GM12878 (cell line): ENCODE results near the gene LARP4B. TPM values are rescaled to one million over a fixed set of nuclear protein-coding genes. Genes with fewer than 3 reads are reported as not detected.

Source experiments
- ATAC-seq: fragments of 200-7000 bp; cut with Tn5 transposase; 3 replicates; pipeline ENCODE4 v1.9.1; 2020; ENCODE audit warnings: mild to moderate bottlenecking, moderate library complexity
- BruUV-seq: library from RNA; stranded (reverse); fragments of 400-500 nt; replicated peaks from 2 replicates; lab custom pipeline; 2021; lab: Mats Ljungman, UMichigan
- CTCF ChIA-PET: fragments of 300-600 bp; sonication (Branson Sonifier 250); formaldehyde crosslinking; extraction: SDS; loops from one replicate; lab custom pipeline; 2021; ENCODE audit warnings: inconsistent platforms; lab: Yijun Ruan, JAX
- POLR2A ChIA-PET: fragments of 350-600 bp; formaldehyde crosslinking; extraction: SDS; loops from one replicate; lab custom pipeline; 2021; ENCODE audit warnings: inconsistent platforms; lab: Charles Lee
- RAD21 ChIA-PET: fragments of 300-600 bp; sonication (Branson Sonifier 250); formaldehyde crosslinking; loops from one replicate; lab custom pipeline; 2023; ENCODE audit warnings: antibody characterized with exemption; ENCODE audit not compliant: unreplicated experiment; lab: Charles Lee
- SMC1A ChIA-PET: fragments of 300-600 bp; sonication (Branson Sonifier 250); formaldehyde crosslinking; loops from one replicate; lab custom pipeline; 2023; ENCODE audit not compliant: unreplicated experiment, uncharacterized antibody; lab: Charles Lee
- DNase-seq: peaks from one replicate; pipeline ENCODE4 v3.0.0-alpha.2; 2011; ENCODE audit warnings: low read depth, low spot score
- FAIRE-seq: peaks from 3 replicates; lab custom pipeline; 2011; peaks lifted over from hg19 to GRCh38; lab: Jason Lieb, UNC
- H2AFZ ChIP-seq: 2 replicates; pipeline ENCODE4 v1.6.0; 2011; ENCODE audit warnings: low read depth, low read length, control low read depth; ENCODE audit not compliant: control insufficient read depth
- H3K27ac ChIP-seq: 2 replicates; pipeline ENCODE4 v1.5.1; 2011; ENCODE audit warnings: control low read depth; ENCODE audit not compliant: control insufficient read depth, insufficient read depth
- H3K27me3 ChIP-seq, 2 experiments: replicated peaks in 1 of 2; 2 replicates each; pipeline versions ENCODE4 v1.6.0 to v1.6.1; 2011; ENCODE audit warnings: low read length in 1 of 2; ENCODE audit not compliant: control insufficient read depth in 2 of 2, insufficient read depth in 2 of 2
- H3K36me3 ChIP-seq, 2 experiments: 2 replicates each; pipeline ENCODE4 v1.5.1; 2011; ENCODE audit warnings: low read length in 1 of 2; ENCODE audit not compliant: control insufficient read depth in 2 of 2, insufficient read depth in 2 of 2
- H3K4me1 ChIP-seq: 2 replicates; pipeline ENCODE4 v1.6.1; 2011; ENCODE audit warnings: mild to moderate bottlenecking, low read length, moderate library complexity, mixed read lengths; ENCODE audit not compliant: control insufficient read depth, insufficient read depth
- H3K4me2 ChIP-seq: 2 replicates; pipeline ENCODE4 v1.6.0; 2011; ENCODE audit warnings: control low read depth; ENCODE audit not compliant: control insufficient read depth, insufficient read depth
- H3K4me3 ChIP-seq: fragments of 200-600 bp; sonication (generic); 2 replicates; pipeline ENCODE4 v1.5.1; 2016
- H3K79me2 ChIP-seq: 2 replicates; pipeline ENCODE4 v1.6.0; 2011; ENCODE audit warnings: low read length; ENCODE audit not compliant: control insufficient read depth, insufficient read depth
- H3K9ac ChIP-seq: 2 replicates; pipeline ENCODE4 v1.8.0; 2011; ENCODE audit warnings: low read length, control low read depth, mixed read lengths; ENCODE audit not compliant: control insufficient read depth, insufficient read depth
- H3K9me3 ChIP-seq: replicated peaks from 3 replicates; pipeline ENCODE4 v1.5.1; 2011; ENCODE audit warnings: mild to moderate bottlenecking, low read length; ENCODE audit not compliant: control insufficient read depth, insufficient read depth
- H4K20me1 ChIP-seq: 2 replicates; pipeline ENCODE4 v1.6.0; 2011; ENCODE audit not compliant: control insufficient read depth, insufficient read depth
- ASH2L ChIP-seq: fragments of 300-600, 200-600 bp; sonication (generic); IDR thresholded peaks from 2 replicates; pipeline ENCODE4 v1.6.1; 2017; ENCODE audit warnings: low read depth, mild to moderate bottlenecking, borderline replicate concordance
- EGR1 ChIP-seq, 2 experiments: IDR thresholded peaks; 1 replicate in 1 of 2; 2 replicates in 1 of 2; pipeline ENCODE4 v1.6.1; 2011 to 2012; ENCODE audit warnings: low read depth in 2 of 2, low read length in 2 of 2, borderline replicate concordance in 1 of 2, mild to moderate bottlenecking in 1 of 2, moderate library complexity in 1 of 2
- FOXK2 ChIP-seq: fragments of 450-650 bp; IDR thresholded peaks from 2 replicates; pipeline ENCODE4 v1.6.1; 2017; ENCODE audit warnings: mild to moderate bottlenecking, moderate library complexity
- IKZF2 ChIP-seq, 2 experiments: fragments of 450-650 bp; IDR thresholded peaks; 2 replicates each; pipeline ENCODE4 v1.6.1; 2017; ENCODE audit warnings: mild to moderate bottlenecking in 2 of 2, moderate library complexity in 2 of 2
- KAT2A ChIP-seq: conservative IDR thresholded peaks from 2 replicates; pipeline ENCODE4 v1.6.1; 2011; ENCODE audit warnings: low read depth, low read length; ENCODE audit not compliant: control insufficient read depth
- POLR2AphosphoS5 ChIP-seq: IDR thresholded peaks from 2 replicates; pipeline ENCODE4 v1.6.1; 2011; ENCODE audit warnings: mild to moderate bottlenecking, low read length, inconsistent platforms
- SIX5 ChIP-seq: IDR thresholded peaks from 2 replicates; pipeline ENCODE4 v1.6.1; 2011; ENCODE audit warnings: mild to moderate bottlenecking, low read depth, low read length, moderate library complexity; ENCODE audit not compliant: severe bottlenecking
- SRF ChIP-seq, 2 experiments: IDR thresholded peaks; 2 replicates each; pipeline ENCODE4 v1.6.1; 2011; ENCODE audit warnings: low read depth in 2 of 2, low read length in 2 of 2, mild to moderate bottlenecking in 1 of 2, moderate library complexity in 1 of 2
- TCF12 ChIP-seq: IDR thresholded peaks from 2 replicates; pipeline ENCODE4 v1.6.1; 2011; ENCODE audit warnings: low read depth, mild to moderate bottlenecking, low read length
- ZNF24 ChIP-seq: fragments of 450-650 bp; IDR thresholded peaks from 2 replicates; pipeline ENCODE4 v1.6.1; 2017; ENCODE audit warnings: antibody characterized with exemption, mild to moderate bottlenecking
- ZNF384 ChIP-seq: IDR thresholded peaks from 2 replicates; pipeline ENCODE4 v1.6.1; 2012; ENCODE audit warnings: low read depth, mild to moderate bottlenecking, low read length, improper control_type of control experiment, borderline replicate concordance
- ZNF622 ChIP-seq: fragments of 450-650 bp; IDR thresholded peaks from 2 replicates; pipeline ENCODE4 v1.6.1; 2017; ENCODE audit warnings: mild to moderate bottlenecking, inconsistent platforms
- ZSCAN29 ChIP-seq: fragments of 450-650 bp; IDR thresholded peaks from 2 replicates; pipeline ENCODE4 v1.6.1; 2017; ENCODE audit warnings: mild to moderate bottlenecking, moderate library complexity
- WGBS: methylation state at CpG from one replicate; pipeline ENCODE4 v1.1.6; 2016; ENCODE audit warnings: low lambda C conversion rate; ENCODE audit not compliant: insufficient replicate concordance, insufficient coverage; ENCODE audit errors: missing lambda C conversion rate; 5-methylcytosine and 5-hydroxymethylcytosine counted together
- in situ Hi-C: fragments of 300-500 bp; cut with MboI; formaldehyde crosslinking; loops from 9 replicates; pipeline ENCODE4 v1.14.3; 2018; ENCODE audit warnings: mixed read lengths
- intact Hi-C: fragments of 100-400 bp; cut with micrococcal nuclease; formaldehyde crosslinking; loops from one replicate; pipeline ENCODE4 v1.14.2; 2022; ENCODE audit not compliant: unreplicated experiment
- polyA plus RNA-seq, 11 experiments: library from polyadenylated mRNA; depleted of rRNA in 4 of 11; unstranded in 6 of 11; stranded (reverse) in 5 of 11; fragments of >200 nt; fragmentation: Nextera tagmentation in 4 of 11; fragmentation: Illumina TruSeq in 1 of 11; extraction: Ambion mirVana in 4 of 11; extraction: Trizol in 1 of 11; gene quantifications; 1 replicate in 1 of 11; 2 replicates in 10 of 11; pipeline versions ENCODE4 v1.2.1 to v1.2.3, GENCODE V29; 2011 to 2016; ENCODE audit warnings: inconsistent platforms in 2 of 11, missing spikeins in 2 of 11, low read depth in 1 of 11
- total RNA-seq, 4 experiments: library from RNA; depleted of rRNA in 3 of 4; stranded (reverse); fragments of >200 nt in 3 of 4; fragmentation: Illumina TruSeq in 1 of 4; extraction: Trizol in 1 of 4; gene quantifications; 2 replicates each; pipeline versions ENCODE4 v1.2.1 to v1.2.3, GENCODE V29; 2013 to 2021
- TF ChIP-seq, protein P1 (sequence below): IDR thresholded peaks from 2 replicates; pipeline ENCODE4 v1.6.1; 2011; ENCODE audit warnings: mild to moderate bottlenecking, low read depth, low read length, moderate library complexity; ENCODE audit not compliant: insufficient replicate concordance
- TF ChIP-seq, protein P2 (sequence below): IDR thresholded peaks from 2 replicates; pipeline ENCODE4 v1.6.1; 2012; ENCODE audit warnings: improper control_type of control experiment, low read depth, low read length; ENCODE audit not compliant: insufficient replicate concordance
- TF ChIP-seq, protein P3 (sequence below): IDR thresholded peaks from 2 replicates; pipeline ENCODE4 v1.6.1; 2011; ENCODE audit warnings: low read depth, low read length, improper control_type of control experiment, borderline replicate concordance

LARP4B gene
- total and polyA plus RNA-seq, 10 of the 15 experiments (the other 5 are each of a cell fraction or from before 2014, with no cell fraction given), result 10.5 to 119 (median 39.4) TPM

DNA sequence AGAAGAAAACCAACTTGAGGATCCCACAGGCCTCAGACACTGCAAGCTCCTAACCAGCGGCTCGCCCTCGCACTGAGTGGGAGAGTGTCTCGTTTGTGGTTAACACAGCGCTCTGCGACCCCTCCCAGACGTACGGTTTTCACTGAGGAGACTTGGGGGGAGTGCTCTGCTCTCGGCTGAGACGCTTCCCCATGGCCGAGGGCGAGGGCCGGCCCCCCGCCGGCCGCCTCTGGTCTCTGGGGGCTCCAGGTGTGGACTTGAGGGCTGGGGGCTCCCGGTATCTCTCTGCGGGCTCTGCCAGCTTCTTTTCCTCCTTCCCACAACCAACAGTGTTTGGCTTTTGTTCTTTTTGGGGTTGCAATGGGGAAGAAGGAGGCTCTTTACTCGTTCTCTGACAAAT lies 118.7 kb downstream of the LARP4B start:
- no peaks in the 10 kb centered on the region for H4K20me1 ChIP-seq
- no peak overlapping the region for H3K27ac ChIP-seq
- H3K4me1 ChIP-seq, result no peaks in the 10 kb centered on the region
- H3K4me3 ChIP-seq, result no peak overlapping the region
- ChIA-PET POLR2A (no interaction called here), RAD21 (no interaction called here), CTCF (no interaction called here), SMC1A (interaction anchor here (1.2 kb wide), 1 partner anchor 117 kb away, joined by 3 read pairs; no protein-coding TSS in a partner anchor)
- WGBS, result 95% methylated on average over 17 of the region's 19 CpGs
- no peaks in the 10 kb centered on the region for H3K27me3 ChIP-seq
- no TSS peak for BruUV-seq
- no peak overlapping the region for H3K9ac ChIP-seq
- H3K36me3 ChIP-seq, result peaks cover 21 to 50% of the 10 kb centered on the region in 2 experiments
- no peaks in the 10 kb centered on the region for H3K9me3 ChIP-seq
- DNase-seq (no peak), FAIRE-seq (no peak), ATAC-seq (no peak)
- no peaks in the 10 kb centered on the region for H3K79me2 ChIP-seq
- H2AFZ ChIP-seq, result no peak overlapping the region
- in situ Hi-C loops (no loop called here), intact Hi-C loops (no loop called here)
- H3K4me2 ChIP-seq, result no peak overlapping the region
- TF ChIP-seq, protein P1, sequence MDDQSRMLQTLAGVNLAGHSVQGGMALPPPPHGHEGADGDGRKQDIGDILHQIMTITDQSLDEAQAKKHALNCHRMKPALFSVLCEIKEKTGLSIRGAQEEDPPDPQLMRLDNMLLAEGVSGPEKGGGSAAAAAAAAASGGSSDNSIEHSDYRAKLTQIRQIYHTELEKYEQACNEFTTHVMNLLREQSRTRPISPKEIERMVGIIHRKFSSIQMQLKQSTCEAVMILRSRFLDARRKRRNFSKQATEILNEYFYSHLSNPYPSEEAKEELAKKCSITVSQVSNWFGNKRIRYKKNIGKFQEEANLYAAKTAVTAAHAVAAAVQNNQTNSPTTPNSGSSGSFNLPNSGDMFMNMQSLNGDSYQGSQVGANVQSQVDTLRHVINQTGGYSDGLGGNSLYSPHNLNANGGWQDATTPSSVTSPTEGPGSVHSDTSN, result no peak
- no peak for TF ChIP-seq SRF (IDR thresholded peaks at IDR 0.05; ENCODE audit: low read depth in 2 of 2, low read length in 2 of 2)
- TF ChIP-seq ZSCAN29, result no peak
- TF ChIP-seq, protein P2, sequence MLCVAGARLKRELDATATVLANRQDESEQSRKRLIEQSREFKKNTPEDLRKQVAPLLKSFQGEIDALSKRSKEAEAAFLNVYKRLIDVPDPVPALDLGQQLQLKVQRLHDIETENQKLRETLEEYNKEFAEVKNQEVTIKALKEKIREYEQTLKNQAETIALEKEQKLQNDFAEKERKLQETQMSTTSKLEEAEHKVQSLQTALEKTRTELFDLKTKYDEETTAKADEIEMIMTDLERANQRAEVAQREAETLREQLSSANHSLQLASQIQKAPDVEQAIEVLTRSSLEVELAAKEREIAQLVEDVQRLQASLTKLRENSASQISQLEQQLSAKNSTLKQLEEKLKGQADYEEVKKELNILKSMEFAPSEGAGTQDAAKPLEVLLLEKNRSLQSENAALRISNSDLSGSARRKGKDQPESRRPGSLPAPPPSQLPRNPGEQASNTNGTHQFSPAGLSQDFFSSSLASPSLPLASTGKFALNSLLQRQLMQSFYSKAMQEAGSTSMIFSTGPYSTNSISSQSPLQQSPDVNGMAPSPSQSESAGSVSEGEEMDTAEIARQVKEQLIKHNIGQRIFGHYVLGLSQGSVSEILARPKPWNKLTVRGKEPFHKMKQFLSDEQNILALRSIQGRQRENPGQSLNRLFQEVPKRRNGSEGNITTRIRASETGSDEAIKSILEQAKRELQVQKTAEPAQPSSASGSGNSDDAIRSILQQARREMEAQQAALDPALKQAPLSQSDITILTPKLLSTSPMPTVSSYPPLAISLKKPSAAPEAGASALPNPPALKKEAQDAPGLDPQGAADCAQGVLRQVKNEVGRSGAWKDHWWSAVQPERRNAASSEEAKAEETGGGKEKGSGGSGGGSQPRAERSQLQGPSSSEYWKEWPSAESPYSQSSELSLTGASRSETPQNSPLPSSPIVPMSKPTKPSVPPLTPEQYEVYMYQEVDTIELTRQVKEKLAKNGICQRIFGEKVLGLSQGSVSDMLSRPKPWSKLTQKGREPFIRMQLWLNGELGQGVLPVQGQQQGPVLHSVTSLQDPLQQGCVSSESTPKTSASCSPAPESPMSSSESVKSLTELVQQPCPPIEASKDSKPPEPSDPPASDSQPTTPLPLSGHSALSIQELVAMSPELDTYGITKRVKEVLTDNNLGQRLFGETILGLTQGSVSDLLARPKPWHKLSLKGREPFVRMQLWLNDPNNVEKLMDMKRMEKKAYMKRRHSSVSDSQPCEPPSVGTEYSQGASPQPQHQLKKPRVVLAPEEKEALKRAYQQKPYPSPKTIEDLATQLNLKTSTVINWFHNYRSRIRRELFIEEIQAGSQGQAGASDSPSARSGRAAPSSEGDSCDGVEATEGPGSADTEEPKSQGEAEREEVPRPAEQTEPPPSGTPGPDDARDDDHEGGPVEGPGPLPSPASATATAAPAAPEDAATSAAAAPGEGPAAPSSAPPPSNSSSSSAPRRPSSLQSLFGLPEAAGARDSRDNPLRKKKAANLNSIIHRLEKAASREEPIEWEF, result no peak
- TF ChIP-seq KAT2A, result no peak
- TF ChIP-seq ASH2L, result no peak
- no peak for TF ChIP-seq ZNF384
- TF ChIP-seq ZNF24, result no peak
- TF ChIP-seq, protein P3, sequence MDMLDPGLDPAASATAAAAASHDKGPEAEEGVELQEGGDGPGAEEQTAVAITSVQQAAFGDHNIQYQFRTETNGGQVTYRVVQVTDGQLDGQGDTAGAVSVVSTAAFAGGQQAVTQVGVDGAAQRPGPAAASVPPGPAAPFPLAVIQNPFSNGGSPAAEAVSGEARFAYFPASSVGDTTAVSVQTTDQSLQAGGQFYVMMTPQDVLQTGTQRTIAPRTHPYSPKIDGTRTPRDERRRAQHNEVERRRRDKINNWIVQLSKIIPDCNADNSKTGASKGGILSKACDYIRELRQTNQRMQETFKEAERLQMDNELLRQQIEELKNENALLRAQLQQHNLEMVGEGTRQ, result no peak
- TF ChIP-seq POLR2AphosphoS5, result no peak
- TF ChIP-seq IKZF2 (IDR thresholded peaks at IDR 0.05), result no peak
- TF ChIP-seq SIX5, result no peak
- TF ChIP-seq TCF12, result no peak
- no peak for TF ChIP-seq ZNF622
- TF ChIP-seq EGR1 (IDR thresholded peaks at IDR 0.05; ENCODE audit: borderline replicate concordance in 1 of 2, low read depth in 2 of 2, low read length in 2 of 2), result no peak
- TF ChIP-seq FOXK2, result no peak
